OCI-LY3 (cell line): Measurements from ENCODE around the gene MAP3K3.

Experiments used
- CTCF ChIP-seq: fragments of 200-600, 300-600 bp; sonication (generic); IDR thresholded peaks from 2 replicates; pipeline ENCODE4 v1.5.1; 2014; ENCODE audit warnings: antibody characterized with exemption, low read length, low read depth
- EZH2phosphoT487 ChIP-seq: fragments of 200-600 bp; shearing (Covaris generic); IDR thresholded peaks from 2 replicates; pipeline ENCODE4 v1.6.1; 2018; ENCODE audit warnings: antibody characterized with exemption, mixed run types, low read depth

GRCh38 chr17:63672856-63673255 lies 50.6 kb downstream of the MAP3K3 start:
- TF ChIP-seq CTCF (no peak), EZH2phosphoT487 (no peak)
